CD4-positive, alpha-beta T cell (primary cell): Measurements from ENCODE around the gene GRIFIN. TPM values are rescaled to one million over a fixed set of nuclear protein-coding genes. Genes with fewer than 3 reads are reported as not detected.

ENCODE experiments used
- ATAC-seq: fragments of 200-7000 bp; cut with Tn5 transposase; one replicate; pipeline ENCODE4 v1.10.0; 2022; ENCODE audit warnings: mild to moderate bottlenecking; ENCODE audit not compliant: poor library complexity
- CTCF ChIA-PET: fragments of 350-600 bp; sonication (Branson Sonifier 250); formaldehyde crosslinking; loops from one replicate; lab custom pipeline; 2021; ENCODE audit warnings: antibody characterized with exemption, inconsistent platforms; lab: Charles Lee
- POLR2A ChIA-PET: fragments of 350-600 bp; sonication (Branson Sonifier 250); formaldehyde crosslinking; loops from one replicate; lab custom pipeline; 2021; ENCODE audit warnings: antibody characterized with exemption, inconsistent platforms; lab: Charles Lee
- DNase-seq, 14 experiments: peaks; one replicate each; pipeline ENCODE4 v3.0.0-alpha.2; 2013 to 2020; ENCODE audit warnings: mixed read lengths in 2 of 14
- H3K27ac ChIP-seq, 2 donors: one replicate each; pipeline versions ENCODE4 v1.5.1 to v1.7.0; 2013; ENCODE audit warnings: low read length in 2 of 2, low read depth in 1 of 2, mild to moderate bottlenecking in 1 of 2
- H3K27me3 ChIP-seq, 2 experiments: 1 replicate in 1 of 2; 2 replicates in 1 of 2; pipeline versions ENCODE4 v1.6.1 to v1.7.0; 2013; ENCODE audit warnings: low read length in 2 of 2, control low read depth in 1 of 2, mild to moderate bottlenecking in 1 of 2, moderate library complexity in 1 of 2; ENCODE audit not compliant: insufficient read depth in 2 of 2, control insufficient read depth in 1 of 2
- H3K36me3 ChIP-seq: one replicate; pipeline ENCODE4 v1.6.1; 2013; ENCODE audit warnings: low read length, control low read depth; ENCODE audit not compliant: insufficient read depth
- H3K4me1 ChIP-seq: one replicate; pipeline ENCODE4 v1.6.1; 2013; ENCODE audit warnings: low read length, control low read depth; ENCODE audit not compliant: insufficient read depth
- H3K4me3 ChIP-seq: one replicate; pipeline ENCODE4 v1.5.1; 2013; ENCODE audit warnings: mild to moderate bottlenecking, low read length, moderate library complexity
- H3K9me3 ChIP-seq, 2 experiments: 1 replicate in 1 of 2; 2 replicates in 1 of 2; pipeline versions ENCODE4 v1.6.1 to v1.7.0; 2013; ENCODE audit warnings: low read length in 2 of 2, mild to moderate bottlenecking in 2 of 2, control low read depth in 1 of 2, moderate library complexity in 1 of 2; ENCODE audit not compliant: control insufficient read depth in 1 of 2, insufficient read depth in 1 of 2
- H3K27ac Mint-ChIP-seq: one replicate; pipeline ENCODE4 v1.8.0; 2020; ENCODE audit warnings: mixed read lengths
- H3K27me3 Mint-ChIP-seq: one replicate; pipeline ENCODE4 v1.8.0; 2021; ENCODE audit warnings: mixed read lengths
- H3K36me3 Mint-ChIP-seq: one replicate; pipeline ENCODE4 v1.8.0; 2021; ENCODE audit warnings: low read depth, mixed read lengths
- H3K4me1 Mint-ChIP-seq: one replicate; pipeline ENCODE4 v1.8.0; 2021; ENCODE audit warnings: low read depth, mixed read lengths
- H3K4me3 Mint-ChIP-seq: one replicate; pipeline ENCODE4 v1.8.0; 2020; ENCODE audit warnings: mild to moderate bottlenecking, mixed read lengths
- H3K9me3 Mint-ChIP-seq: one replicate; pipeline ENCODE4 v1.8.0; 2020; ENCODE audit warnings: mixed read lengths
- intact Hi-C, 2 experiments: fragments of 100-400 bp; cut with DNase I in 1 of 2; cut with micrococcal nuclease in 1 of 2; formaldehyde crosslinking; loops; one replicate each; pipeline versions ENCODE4 v1.15.1 to v1.9.0; 2023 to 2025; cut with DNase I, micrococcal nuclease
- total RNA-seq, 174 experiments: library from RNA in 2 of 174; stranded (reverse) in 2 of 174; gene quantifications; one replicate each; pipeline ENCODE4 v1.2.3 and lab custom pipeline; 2021 to 2026
- TF ChIP-seq, protein P1 (sequence below): fragments of 200-600 bp; IDR thresholded peaks from one replicate; pipeline ENCODE4 v1.8.0; 2022; ENCODE audit warnings: antibody characterized with exemption, mild to moderate bottlenecking

The GRIFIN gene
- total RNA-seq, 2 experiments from 2014 or later, result not detected

DNA sequence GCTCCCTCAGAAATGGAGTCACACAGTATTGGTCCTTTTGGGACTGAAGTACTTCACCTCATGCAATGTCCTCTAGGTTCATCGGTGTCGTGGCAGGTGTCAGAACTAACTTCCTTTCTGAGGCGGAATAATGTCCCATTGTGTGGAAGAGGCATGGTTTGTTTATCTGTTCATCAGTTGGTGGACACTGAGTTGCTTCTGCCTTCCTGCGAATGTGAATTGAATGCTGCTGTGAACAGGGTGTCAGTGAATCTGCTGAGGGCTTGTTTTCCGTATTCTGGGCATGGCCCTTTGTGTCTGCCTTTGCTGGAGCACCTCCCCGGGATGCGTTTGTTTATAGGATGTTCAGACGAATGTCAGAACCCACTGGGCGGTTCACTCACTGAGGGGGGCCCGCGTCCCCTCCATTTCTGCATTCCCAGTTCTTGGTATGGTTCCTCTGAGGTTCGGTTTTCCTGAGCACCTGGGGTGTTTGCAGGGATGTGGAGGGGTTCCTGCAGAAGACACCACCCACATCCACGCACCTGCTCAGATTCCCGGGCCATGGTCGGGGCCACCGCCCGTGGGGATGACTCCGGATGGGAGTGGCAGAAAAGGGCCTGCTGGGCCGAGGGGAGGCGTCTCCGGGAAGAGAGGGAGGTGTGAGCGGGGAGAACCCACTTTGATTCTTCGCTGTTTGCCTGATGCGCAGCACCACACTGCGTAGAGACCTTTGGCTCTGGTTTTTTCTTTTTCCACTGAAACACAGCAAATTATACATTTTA lies 39.7 kb downstream of the GRIFIN start:
- Histone ChIP-seq H3K36me3 (peaks cover 36% of the 10 kb centered on the region), H3K4me3 (no peak overlapping the region), H3K27me3 (no peaks in the 10 kb centered on the region), H3K9me3 (peaks cover 0 to 7% of the 10 kb centered on the region in 2 experiments), H3K4me1 (peaks cover under 1% of the 10 kb centered on the region), H3K27ac (no peak overlapping the region)
- intact Hi-C loops, result no loop called here
- ATAC-seq (no peak), DNase-seq (no peak)
- Mint-ChIP-seq H3K9me3 (no peaks in the 10 kb centered on the region), H3K27me3 (no peaks in the 10 kb centered on the region), H3K27ac (no peak overlapping the region), H3K36me3 (peaks cover 47% of the 10 kb centered on the region), H3K4me3 (no peak overlapping the region), H3K4me1 (no peaks in the 10 kb centered on the region)
- POLR2A ChIA-PET, result no interaction called here
- TF ChIP-seq, protein P1, sequence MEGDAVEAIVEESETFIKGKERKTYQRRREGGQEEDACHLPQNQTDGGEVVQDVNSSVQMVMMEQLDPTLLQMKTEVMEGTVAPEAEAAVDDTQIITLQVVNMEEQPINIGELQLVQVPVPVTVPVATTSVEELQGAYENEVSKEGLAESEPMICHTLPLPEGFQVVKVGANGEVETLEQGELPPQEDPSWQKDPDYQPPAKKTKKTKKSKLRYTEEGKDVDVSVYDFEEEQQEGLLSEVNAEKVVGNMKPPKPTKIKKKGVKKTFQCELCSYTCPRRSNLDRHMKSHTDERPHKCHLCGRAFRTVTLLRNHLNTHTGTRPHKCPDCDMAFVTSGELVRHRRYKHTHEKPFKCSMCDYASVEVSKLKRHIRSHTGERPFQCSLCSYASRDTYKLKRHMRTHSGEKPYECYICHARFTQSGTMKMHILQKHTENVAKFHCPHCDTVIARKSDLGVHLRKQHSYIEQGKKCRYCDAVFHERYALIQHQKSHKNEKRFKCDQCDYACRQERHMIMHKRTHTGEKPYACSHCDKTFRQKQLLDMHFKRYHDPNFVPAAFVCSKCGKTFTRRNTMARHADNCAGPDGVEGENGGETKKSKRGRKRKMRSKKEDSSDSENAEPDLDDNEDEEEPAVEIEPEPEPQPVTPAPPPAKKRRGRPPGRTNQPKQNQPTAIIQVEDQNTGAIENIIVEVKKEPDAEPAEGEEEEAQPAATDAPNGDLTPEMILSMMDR, result no peak
- CTCF ChIA-PET, result no interaction called here

DNA sequence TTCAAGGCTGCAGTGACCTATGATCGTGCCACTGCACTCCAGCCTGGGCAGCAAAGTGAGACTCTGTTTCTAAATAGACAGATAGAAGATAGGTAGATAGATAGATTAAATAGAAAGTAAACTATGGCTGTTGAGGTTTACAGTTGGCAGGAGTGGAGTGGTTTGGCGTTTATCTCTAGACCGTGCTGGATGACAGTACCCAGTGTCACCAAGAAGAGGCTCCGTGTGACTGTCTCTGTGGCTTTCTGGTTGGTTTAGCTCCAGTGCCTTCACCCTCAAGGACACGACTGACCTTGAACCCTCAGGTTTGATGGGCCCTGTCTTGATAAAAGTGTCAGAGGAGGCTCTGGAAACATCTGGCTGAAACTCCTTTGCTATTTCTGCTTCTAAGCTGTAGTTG lies 41.1 kb downstream of the GRIFIN start:
- H3K36me3 ChIP-seq, result peaks cover 36% of the 10 kb centered on the region
- ATAC-seq (no peak), DNase-seq (no peak)
- H3K27me3 Mint-ChIP-seq, result no peaks in the 10 kb centered on the region
- ChIA-PET CTCF (no interaction called here), POLR2A (no interaction called here)
- H3K27me3 ChIP-seq, result no peaks in the 10 kb centered on the region
- H3K27ac Mint-ChIP-seq, result no peak overlapping the region
- H3K4me3 ChIP-seq, result no peak overlapping the region
- no peak overlapping the region for H3K4me3 Mint-ChIP-seq
- intact Hi-C loops, result no loop called here
- peaks cover 4% of the 10 kb centered on the region for H3K4me1 ChIP-seq
- H3K9me3 Mint-ChIP-seq, result peaks cover 4% of the 10 kb centered on the region
- H3K4me1 Mint-ChIP-seq, result peaks cover 6% of the 10 kb centered on the region
- no peak overlapping the region for H3K27ac ChIP-seq
- TF ChIP-seq, protein P1, result no peak
- H3K36me3 Mint-ChIP-seq, result peaks cover 51% of the 10 kb centered on the region
- H3K9me3 ChIP-seq, result peaks cover 0 to 13% of the 10 kb centered on the region in 2 experiments

DNA sequence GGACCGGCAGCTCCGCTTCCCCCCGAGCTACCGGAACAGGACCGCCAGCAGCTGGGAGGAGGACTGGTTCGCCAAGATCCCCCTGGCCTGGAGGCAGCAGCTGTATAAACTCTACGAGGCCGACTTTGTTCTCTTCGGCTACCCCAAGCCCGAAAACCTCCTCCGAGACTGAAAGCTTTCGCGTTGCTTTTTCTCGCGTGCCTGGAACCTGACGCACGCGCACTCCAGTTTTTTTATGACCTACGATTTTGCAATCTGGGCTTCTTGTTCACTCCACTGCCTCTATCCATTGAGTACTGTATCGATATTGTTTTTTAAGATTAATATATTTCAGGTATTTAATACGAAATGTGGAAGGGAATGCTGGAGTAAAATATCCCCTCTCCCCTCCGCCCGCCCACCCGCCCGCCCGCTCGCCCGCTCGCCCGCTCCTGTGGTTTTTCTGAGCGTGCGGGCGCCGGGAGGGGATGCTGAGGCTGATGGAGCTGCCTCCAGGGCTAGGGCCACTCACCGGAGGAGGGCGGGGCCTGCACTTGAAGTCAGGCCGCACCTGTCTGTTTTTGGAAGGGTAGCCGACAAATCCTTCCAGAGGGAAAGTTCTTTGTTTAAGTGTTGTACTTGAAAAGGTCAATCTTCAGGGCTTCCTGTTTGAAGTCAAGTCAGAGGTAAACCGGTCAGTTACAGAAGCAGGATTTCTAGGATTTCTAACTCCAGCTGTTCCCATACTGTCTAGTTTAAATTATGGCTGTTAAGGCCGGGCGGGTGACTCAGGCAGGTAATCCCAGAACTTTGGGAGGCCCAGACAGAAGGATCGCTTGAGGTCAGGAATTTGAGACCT lies 42.3 kb downstream of the GRIFIN start:
- intact Hi-C loops, result no loop called here
- Histone ChIP-seq H3K4me1 (peaks cover 4% of the 10 kb centered on the region), H3K4me3 (no peak overlapping the region), H3K27ac (no peak overlapping the region), H3K27me3 (no peaks in the 10 kb centered on the region), H3K9me3 (peaks cover 0 to 13% of the 10 kb centered on the region in 2 experiments), H3K36me3 (peaks cover 36% of the 10 kb centered on the region)
- TF ChIP-seq, protein P1, result no peak
- CTCF ChIA-PET, result no interaction called here
- Mint-ChIP-seq H3K36me3 (peaks cover 48% of the 10 kb centered on the region), H3K4me1 (peaks cover 6% of the 10 kb centered on the region), H3K27me3 (no peaks in the 10 kb centered on the region), H3K4me3 (no peak overlapping the region), H3K27ac (no peak overlapping the region), H3K9me3 (peaks cover 4% of the 10 kb centered on the region)
- POLR2A ChIA-PET, result no interaction called here
- DNase-seq (no peak), ATAC-seq (no peak)
